BJ (cell line): ENCODE measurements around the gene RBP5. TPM values are rescaled to one million over a fixed set of nuclear protein-coding genes. Genes with fewer than 3 reads are reported as not detected.

Experiments used
- CTCF ChIA-PET: fragments of 350-600 bp; formaldehyde crosslinking; extraction: SDS; loops from one replicate; lab custom pipeline; 2021; ENCODE audit warnings: antibody characterized with exemption, inconsistent platforms; lab: Yijun Ruan, JAX
- POLR2A ChIA-PET: fragments of 300-600 bp; sonication (Branson Sonifier 250); formaldehyde crosslinking; extraction: SDS; loops from one replicate; lab custom pipeline; 2021; ENCODE audit warnings: antibody characterized with exemption; lab: Charles Lee
- DNase-seq: peaks from one replicate; pipeline ENCODE4 v3.0.0-alpha.2; 2011; ENCODE audit warnings: low read depth
- H3K27me3 ChIP-seq: 2 replicates; pipeline ENCODE4 v1.6.0; 2011; ENCODE audit warnings: low read length; ENCODE audit not compliant: control insufficient read depth, insufficient read depth
- H3K36me3 ChIP-seq: 2 replicates; pipeline ENCODE4 v1.5.1; 2011; ENCODE audit warnings: low read length; ENCODE audit not compliant: control insufficient read depth, insufficient read depth
- H3K4me3 ChIP-seq: 2 replicates; pipeline ENCODE4 v1.5.1; 2011; ENCODE audit warnings: low read depth, mild to moderate bottlenecking, control low read depth, low read length
- polyA plus RNA-seq: library from polyadenylated mRNA; depleted of rRNA; stranded (reverse); fragments of >200 nt; gene quantifications from 2 replicates; pipeline ENCODE4 v1.2.3, GENCODE V29; 2011
- TF ChIP-seq, protein P1 (sequence below): IDR thresholded peaks from 2 replicates; pipeline ENCODE4 v1.5.1; 2011; ENCODE audit warnings: low read depth, mild to moderate bottlenecking, control low read depth, inconsistent platforms, low read length, moderate library complexity; ENCODE audit not compliant: insufficient read depth

The RBP5 gene
- polyA plus RNA-seq, 1 experiment: not detected

DNA sequence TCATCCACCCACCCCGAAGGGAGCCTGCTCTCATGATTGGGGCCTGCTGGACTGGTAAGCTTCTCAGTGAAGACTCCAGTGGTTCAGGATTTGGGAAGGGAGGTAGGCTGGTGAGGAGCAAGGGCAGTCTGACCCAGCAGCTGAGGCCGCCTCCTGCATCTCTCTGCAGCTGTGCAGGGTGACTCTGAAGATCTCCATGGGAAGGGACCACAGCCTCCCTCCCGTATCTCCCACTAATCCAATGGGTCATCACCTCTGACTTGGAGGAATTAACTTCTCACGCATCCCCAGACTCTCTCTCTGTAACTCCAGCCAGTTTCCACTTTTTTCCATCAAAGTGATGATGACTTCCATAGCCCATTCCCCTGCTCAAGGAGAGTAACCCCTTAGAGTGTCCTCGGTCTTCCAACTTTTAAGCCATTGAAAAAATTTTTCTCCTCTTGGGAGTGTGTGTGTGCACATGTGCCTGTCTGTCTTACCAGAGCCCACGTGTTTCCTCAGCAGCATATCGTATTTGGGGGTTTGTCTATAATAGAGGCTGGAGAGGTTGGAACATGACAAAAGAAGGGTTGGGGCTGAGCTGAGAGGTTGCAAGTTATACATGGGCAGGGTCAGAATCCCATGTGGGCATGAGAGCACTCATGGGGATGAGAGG lies 12.8 kb upstream of the RBP5 start:
- TF ChIP-seq, protein P1, sequence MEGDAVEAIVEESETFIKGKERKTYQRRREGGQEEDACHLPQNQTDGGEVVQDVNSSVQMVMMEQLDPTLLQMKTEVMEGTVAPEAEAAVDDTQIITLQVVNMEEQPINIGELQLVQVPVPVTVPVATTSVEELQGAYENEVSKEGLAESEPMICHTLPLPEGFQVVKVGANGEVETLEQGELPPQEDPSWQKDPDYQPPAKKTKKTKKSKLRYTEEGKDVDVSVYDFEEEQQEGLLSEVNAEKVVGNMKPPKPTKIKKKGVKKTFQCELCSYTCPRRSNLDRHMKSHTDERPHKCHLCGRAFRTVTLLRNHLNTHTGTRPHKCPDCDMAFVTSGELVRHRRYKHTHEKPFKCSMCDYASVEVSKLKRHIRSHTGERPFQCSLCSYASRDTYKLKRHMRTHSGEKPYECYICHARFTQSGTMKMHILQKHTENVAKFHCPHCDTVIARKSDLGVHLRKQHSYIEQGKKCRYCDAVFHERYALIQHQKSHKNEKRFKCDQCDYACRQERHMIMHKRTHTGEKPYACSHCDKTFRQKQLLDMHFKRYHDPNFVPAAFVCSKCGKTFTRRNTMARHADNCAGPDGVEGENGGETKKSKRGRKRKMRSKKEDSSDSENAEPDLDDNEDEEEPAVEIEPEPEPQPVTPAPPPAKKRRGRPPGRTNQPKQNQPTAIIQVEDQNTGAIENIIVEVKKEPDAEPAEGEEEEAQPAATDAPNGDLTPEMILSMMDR: no peak
- DNase-seq: no peak
- Histone ChIP-seq H3K4me3 (no peak overlapping the region), H3K27me3 (no peaks in the 10 kb centered on the region), H3K36me3 (peaks cover 14% of the 10 kb centered on the region)
- ChIA-PET CTCF (interaction anchor here (0.8 to 3.5 kb wide), 13 partner anchors 8 to 496 kb away, joined by 3 to 25 read pairs (median 4); partner anchors contain the start of genes C1S and PEX5), POLR2A (no interaction called here)

DNA sequence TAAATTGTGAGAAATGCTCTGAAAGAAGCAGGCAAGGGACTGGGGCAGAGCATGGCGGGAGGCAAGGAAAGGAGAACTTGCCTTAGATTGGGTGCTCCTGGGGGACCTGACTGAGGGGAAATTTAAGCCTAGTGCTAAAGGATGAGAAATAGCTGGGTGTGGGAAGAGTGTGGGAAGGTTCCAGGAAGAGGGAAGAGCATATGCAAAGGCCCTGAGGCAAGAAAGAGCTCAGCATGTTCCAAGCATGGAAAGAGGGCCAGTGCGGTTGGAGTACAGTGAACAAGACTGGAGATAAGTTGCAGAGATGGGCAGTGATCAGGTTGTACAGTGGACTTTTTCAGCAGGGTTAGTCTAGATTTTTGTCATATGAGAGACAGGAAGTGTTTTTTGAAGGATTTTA lies 10.5 kb upstream of the RBP5 start:
- Histone ChIP-seq H3K36me3 (peaks cover 27% of the 10 kb centered on the region), H3K4me3 (no peak overlapping the region), H3K27me3 (no peaks in the 10 kb centered on the region)
- ChIA-PET CTCF (interaction anchor here (0.8 kb wide), 1 partner anchor 174 kb away, joined by 3 read pairs; no protein-coding TSS in a partner anchor), POLR2A (no interaction called here)
- TF ChIP-seq, protein P1: no peak
- no peak for DNase-seq

DNA sequence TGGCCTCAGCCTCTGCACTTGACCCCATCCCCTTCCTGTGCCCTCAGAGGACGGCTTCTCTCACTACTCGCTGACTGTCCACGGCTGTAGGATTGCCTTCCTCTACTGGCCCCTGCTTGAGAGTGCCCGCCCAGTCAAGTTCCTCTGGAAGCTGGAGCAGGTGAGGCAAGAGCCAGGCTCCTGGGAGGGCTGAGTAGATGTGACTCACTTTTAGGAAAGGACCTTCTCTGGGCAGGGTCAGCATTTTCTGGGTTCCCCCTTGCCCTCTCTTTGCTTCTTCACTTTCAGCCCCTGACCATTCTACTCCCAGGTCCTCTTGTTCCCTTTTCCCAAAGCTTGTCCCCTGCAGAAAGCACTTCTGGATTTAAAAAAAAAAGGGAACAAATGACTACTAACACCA lies 9.2 kb upstream of the RBP5 start:
- CTCF ChIA-PET: interaction anchor here (0.6 kb wide), 1 partner anchor 943 kb away, joined by 4 read pairs; no protein-coding TSS in a partner anchor
- Histone ChIP-seq H3K4me3 (no peak overlapping the region), H3K27me3 (no peaks in the 10 kb centered on the region), H3K36me3 (peaks cover 31% of the 10 kb centered on the region)
- POLR2A ChIA-PET: no interaction called here
- TF ChIP-seq, protein P1: no peak
- DNase-seq: no peak

DNA sequence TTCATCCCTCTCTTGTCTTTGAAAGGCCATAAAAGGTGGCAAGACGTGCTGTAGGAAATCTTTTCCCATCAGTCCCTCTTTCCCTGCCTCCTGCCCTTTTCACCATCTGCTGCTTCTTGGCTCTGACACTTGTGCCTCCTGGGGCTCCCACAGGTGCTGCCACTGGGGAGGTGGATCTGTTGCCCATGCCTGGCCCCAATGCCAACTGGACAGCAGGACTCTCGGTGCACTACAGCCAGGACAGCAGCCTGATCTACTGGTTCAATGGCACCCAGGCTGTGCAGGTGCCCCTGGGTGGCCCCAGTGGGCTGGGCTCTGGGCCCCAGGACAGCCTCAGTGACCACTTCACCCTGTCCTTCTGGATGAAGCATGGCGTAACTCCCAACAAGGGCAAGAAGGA lies 8.0 kb upstream of the RBP5 start:
- H3K36me3 ChIP-seq: peaks cover 27% of the 10 kb centered on the region
- CTCF ChIA-PET: interaction anchor here (1.3 kb wide), 1 partner anchor 8 kb away, joined by 9 read pairs; no protein-coding TSS in a partner anchor
- no peaks in the 10 kb centered on the region for H3K27me3 ChIP-seq
- H3K4me3 ChIP-seq: no peak overlapping the region
- DNase-seq: no peak
- POLR2A ChIA-PET: no interaction called here
- TF ChIP-seq, protein P1: no peak

DNA sequence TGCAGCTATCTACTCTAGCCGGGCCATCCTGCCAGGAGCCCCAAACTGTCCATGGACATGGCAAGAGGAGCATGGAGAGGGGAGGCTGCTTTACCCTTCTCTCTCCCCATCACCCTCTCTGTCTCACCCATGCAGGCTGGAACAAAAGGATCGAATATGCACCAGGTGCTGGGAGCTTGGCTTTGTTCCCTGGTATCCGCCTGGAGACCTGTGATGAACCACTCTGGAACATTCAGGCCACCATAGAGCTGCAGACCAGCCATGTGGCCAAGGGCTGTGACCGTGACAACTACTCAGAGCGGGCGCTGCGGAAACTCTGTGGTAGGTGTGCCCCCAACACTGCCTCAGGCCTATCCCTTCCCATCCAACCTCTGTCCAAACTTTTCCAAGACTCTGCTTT lies 7.4 kb upstream of the RBP5 start:
- CTCF ChIA-PET: interaction anchor here (1.3 kb wide), 1 partner anchor 9 kb away, joined by 9 read pairs; no protein-coding TSS in a partner anchor
- peaks cover 24% of the 10 kb centered on the region for H3K36me3 ChIP-seq
- DNase-seq: no peak
- no peaks in the 10 kb centered on the region for H3K27me3 ChIP-seq
- no peak overlapping the region for H3K4me3 ChIP-seq
- POLR2A ChIA-PET: no interaction called here
- TF ChIP-seq, protein P1: no peak
